GM19099 (cell line): ENCODE results near the gene KCNJ14.

Experiments
- POLR2A ChIP-seq: IDR thresholded peaks from 3 replicates; pipeline ENCODE4 v1.6.1; 2011; ENCODE audit warnings: low read depth; ENCODE audit not compliant: insufficient read length; ENCODE audit errors: extremely low read depth

KCNJ14 gene

DNA sequence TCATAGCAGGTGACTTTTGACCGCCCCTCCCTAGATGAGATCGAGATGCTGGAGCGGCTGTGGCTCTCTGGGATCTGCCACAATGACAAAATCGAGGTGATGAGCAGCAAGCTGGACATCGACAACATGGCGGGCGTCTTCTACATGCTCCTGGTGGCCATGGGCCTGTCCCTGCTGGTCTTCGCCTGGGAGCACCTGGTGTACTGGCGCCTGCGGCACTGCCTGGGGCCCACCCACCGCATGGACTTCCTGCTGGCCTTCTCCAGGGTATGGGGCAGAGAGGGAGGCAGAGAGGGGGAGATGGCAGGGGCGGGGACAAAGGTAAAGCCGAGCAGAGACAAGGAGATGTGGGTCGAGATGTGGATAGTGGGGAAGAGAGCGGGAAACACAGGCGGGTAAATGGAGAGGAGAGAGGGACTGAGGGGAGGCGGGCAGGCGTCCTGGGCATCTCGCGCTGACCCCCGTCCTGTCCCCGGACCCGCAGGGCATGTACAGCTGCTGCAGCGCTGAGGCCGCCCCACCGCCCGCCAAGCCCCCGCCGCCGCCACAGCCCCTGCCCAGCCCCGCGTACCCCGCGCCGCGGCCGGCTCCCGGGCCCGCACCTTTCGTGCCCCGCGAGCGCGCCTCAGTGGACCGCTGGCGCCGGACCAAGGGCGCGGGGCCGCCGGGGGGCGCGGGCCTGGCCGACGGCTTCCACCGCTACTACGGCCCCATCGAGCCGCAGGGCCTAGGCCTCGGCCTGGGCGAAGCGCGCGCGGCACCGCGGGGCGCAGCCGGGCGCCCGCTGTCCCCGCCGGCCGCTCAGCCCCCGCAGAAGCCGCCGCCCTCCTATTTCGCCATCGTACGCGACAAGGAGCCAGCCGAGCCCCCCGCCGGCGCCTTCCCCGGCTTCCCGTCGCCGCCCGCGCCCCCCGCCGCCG, 13.0 kb upstream of the KCNJ14 start:
- no peak for TF ChIP-seq POLR2A

DNA sequence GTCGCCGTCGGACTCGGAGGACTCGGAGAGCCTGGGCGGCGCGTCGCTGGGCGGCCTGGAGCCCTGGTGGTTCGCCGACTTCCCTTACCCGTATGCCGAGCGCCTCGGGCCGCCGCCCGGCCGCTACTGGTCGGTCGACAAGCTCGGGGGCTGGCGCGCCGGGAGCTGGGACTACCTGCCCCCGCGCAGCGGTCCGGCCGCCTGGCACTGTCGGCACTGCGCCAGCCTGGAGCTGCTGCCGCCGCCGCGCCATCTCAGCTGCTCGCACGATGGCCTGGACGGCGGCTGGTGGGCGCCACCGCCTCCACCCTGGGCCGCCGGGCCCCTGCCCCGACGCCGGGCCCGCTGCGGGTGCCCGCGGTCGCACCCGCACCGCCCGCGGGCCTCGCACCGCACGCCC, 12.1 kb upstream of the KCNJ14 start:
- TF ChIP-seq POLR2A, result no peak

- TF ChIP-seq POLR2A, result no peak
Measured at GRCh38 chr19:48443731-48444128, 11.6 kb upstream of the KCNJ14 start.

- no peak for TF ChIP-seq POLR2A
Measured at GRCh38 chr19:48444129-48444935, 11.0 kb upstream of the KCNJ14 start.

DNA sequence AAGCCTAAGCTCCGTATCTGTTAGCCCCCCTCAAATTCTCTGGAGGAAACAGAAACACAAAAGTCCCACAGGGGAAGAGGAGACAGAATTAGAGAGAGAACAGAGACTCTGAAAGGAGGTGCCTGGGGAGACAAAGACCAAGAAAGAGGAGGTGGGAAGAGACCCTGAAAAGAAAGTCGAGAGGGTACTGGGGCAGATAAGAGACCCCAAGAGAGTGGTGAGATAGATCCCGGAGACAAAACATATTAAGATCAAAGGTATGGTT, 10.5 kb upstream of the KCNJ14 start:
- TF ChIP-seq POLR2A, result no peak

DNA sequence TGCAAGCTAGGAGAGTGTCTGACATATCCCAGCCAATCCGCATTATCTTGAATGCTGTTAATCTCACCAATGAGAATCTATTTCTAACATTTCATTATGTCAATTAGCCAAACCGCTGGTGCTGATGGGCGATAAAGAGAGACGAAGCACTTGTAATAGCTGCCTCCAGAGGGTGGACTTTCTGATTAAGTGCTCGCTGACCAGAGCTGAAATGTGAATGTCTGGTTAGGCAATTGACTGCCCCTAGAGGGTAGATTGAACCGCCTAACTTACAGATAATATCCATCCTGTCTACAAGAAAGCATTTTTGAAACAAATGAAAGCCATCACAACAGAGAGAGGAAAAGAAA, 10.1 kb upstream of the KCNJ14 start:
- no peak for TF ChIP-seq POLR2A

GRCh38 chr19:48445606-48446481, 9.5 kb upstream of the KCNJ14 start, which contains the start of gene GRWD1:
TSS of gene GRWD1 (plus strand) at chr19:48445983. CDS start at chr19:48446006, 23 bp downstream.
- TF ChIP-seq POLR2A, result peak; percentile 86

DNA sequence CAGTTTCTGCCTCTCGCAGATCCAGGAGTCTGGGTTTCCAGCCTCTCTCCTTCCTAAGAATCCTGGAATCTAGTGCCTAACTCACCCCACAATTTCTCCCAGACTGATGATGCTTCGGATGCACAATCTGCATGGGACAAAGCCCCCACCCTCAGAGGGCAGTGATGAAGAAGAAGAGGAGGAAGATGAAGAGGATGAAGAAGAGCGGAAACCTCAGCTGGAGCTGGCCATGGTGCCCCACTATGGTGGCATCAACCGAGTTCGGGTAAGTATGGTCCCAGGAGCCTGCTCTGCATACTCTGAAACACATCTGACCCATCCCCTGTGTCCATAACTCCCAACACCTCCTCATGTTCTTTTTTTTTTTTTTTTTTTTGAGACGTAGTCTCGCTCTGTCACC, 8.8 kb upstream of the KCNJ14 start:
- no peak for TF ChIP-seq POLR2A

- no peak for TF ChIP-seq POLR2A
Measured at GRCh38 chr19:48448563-48448962, 6.8 kb upstream of the KCNJ14 start.

DNA sequence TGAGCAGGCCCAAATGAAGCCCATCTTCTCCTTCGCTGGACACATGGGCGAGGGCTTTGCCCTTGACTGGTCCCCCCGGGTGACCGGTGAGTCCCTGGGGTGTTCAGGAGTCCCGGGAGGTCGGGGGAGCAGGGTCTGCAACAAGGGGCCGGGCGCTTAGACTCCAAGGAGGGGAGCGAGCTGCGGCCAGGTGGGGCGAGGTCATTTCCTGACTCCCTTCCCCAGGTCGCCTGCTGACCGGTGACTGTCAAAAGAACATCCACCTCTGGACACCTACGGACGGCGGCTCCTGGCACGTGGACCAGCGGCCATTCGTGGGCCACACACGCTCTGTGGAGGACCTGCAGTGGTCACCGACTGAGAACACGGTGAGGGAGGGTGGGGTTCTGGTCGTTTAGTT, 4.9 kb upstream of the KCNJ14 start:
- no peak for TF ChIP-seq POLR2A

GRCh38 chr19:48450863-48451262, 4.5 kb upstream of the KCNJ14 start:
- no peak for TF ChIP-seq POLR2A

- no peak for TF ChIP-seq POLR2A
Measured at GRCh38 chr19:48451624-48452023, 3.8 kb upstream of the KCNJ14 start.

DNA sequence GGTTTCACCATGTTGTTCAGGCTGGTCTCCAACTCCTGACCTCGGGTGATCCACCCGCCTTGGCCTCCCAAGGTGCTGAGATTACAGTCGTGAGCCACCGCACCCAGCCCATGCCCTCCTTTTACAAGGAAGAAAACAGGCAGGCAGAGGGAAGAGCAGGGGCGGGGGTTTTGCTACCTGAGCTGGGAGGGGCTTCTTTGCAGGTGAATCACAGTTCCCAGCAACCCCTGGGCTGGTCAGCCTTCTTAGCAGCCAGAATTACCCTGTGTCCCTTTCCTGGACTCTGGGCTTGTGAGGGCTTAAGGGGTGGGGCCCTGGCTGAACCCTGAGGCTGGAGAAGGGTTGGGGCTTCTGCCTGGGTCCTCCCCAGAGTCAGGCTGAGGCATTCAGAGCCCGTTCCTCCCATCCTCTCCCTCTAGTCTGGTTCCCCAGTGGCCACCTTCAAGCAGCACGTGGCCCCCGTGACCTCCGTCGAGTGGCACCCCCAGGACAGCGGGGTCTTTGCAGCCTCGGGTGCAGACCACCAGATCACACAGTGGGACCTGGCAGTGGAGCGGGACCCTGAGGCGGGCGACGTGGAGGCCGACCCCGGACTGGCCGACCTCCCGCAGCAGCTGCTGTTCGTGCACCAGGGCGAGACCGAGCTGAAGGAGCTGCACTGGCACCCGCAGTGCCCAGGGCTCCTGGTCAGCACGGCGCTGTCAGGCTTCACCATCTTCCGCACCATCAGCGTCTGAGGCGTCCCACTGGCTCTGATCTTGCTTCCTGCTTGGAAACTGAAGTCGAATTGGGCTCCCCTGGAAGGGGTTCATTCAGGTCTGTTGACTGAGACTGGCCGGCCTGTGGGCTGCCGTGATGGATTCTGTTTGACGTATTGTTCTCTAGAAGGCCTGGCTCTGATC, 2.8 kb upstream of the KCNJ14 start:
- TF ChIP-seq POLR2A, result no peak

GRCh38 chr19:48454150-48454730, 1.1 kb upstream of the KCNJ14 start:
- no peak for TF ChIP-seq POLR2A

DNA sequence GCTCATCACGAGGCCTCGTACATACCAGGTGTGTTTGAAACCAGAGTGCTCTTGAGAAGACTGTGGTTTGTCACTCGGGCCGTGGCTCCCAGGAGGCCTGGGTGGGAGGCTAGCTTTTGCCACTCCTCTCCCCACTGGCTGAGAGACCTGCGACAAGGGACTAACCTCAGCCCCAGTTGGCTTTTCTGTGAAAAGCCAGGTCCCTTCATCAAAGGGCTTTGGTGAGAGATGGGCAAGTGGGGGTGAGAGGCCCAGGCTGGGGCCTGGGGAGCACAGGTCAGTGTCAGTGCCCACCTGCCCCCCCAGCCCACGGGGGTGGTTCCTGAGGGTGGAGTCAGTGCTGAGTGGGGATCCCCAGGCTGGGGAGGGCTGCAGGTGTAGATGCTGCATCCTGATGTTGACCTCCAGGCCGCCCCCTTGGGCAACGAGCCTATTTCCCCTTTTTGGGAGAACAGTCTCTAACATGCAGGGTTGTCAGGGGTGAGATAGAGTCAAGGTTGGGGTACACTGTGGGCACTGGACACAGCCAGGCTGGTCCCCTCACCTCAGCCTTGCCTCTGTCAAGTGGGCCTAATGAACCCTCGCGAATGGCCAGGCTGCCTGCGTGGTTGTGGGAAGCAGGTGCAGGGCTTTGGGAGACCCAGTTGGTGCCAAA, 661 bp downstream of the KCNJ14 start:
- TF ChIP-seq POLR2A, result no peak
